HepG2 (cell line): ENCODE results near the gene CLDND2. TPM values are rescaled to one million over a fixed set of nuclear protein-coding genes. Genes with fewer than 3 reads are reported as not detected.

Experiments
- ATAC-seq: fragments of 200-7000 bp; cut with Tn5 transposase; 3 replicates; pipeline ENCODE4 v1.9.1; 2020; ENCODE audit warnings: mild to moderate bottlenecking, moderate library complexity
- BruUV-seq: library from RNA; stranded (reverse); fragments of 400-500 nt; replicated peaks from 2 replicates; lab custom pipeline; 2021; lab: Mats Ljungman, UMichigan
- CTCF ChIA-PET: fragments of 300-600 bp; formaldehyde crosslinking; extraction: SDS; loops from one replicate; lab custom pipeline; 2021; ENCODE audit warnings: low total read pairs, inconsistent platforms, low intra/inter-chr PET ratio; lab: Yijun Ruan, JAX
- POLR2A ChIA-PET: fragments of 350-600 bp; sonication (Branson Sonifier 250); formaldehyde crosslinking; loops from one replicate; lab custom pipeline; 2020; ENCODE audit warnings: antibody characterized with exemption, inconsistent platforms; lab: Yijun Ruan, JAX
- DNase-seq: peaks from one replicate; pipeline ENCODE4 v3.0.0-alpha.2; 2015; ENCODE audit warnings: low spot score
- FAIRE-seq: peaks from 3 replicates; lab custom pipeline; 2011; peaks lifted over from hg19 to GRCh38; lab: Jason Lieb, UNC
- H2AFZ ChIP-seq: one replicate; pipeline ENCODE4 v1.6.1; 2011; ENCODE audit warnings: low read length, inconsistent platforms
- H3K27ac ChIP-seq: fragments of 300-600 bp; 3 replicates; pipeline ENCODE4 v1.8.0; 2011; ENCODE audit warnings: mixed run types, mild to moderate bottlenecking, mixed read lengths, low read length, inconsistent platforms; ENCODE audit not compliant: insufficient read depth; ENCODE audit errors: extremely low read length
- H3K27me3 ChIP-seq, 2 experiments: fragments of 200-600 bp in 1 of 2; 2 replicates in 1 of 2; 3 replicates in 1 of 2; pipeline versions ENCODE4 v1.6.0 to v1.8.0; 2011; ENCODE audit warnings: low read length in 2 of 2, mild to moderate bottlenecking in 2 of 2, moderate library complexity in 2 of 2, inconsistent platforms in 1 of 2; ENCODE audit not compliant: insufficient read depth in 2 of 2, control insufficient read depth in 1 of 2
- H3K36me3 ChIP-seq, 2 experiments: fragments of 200-600 bp in 1 of 2; replicated peaks in 1 of 2; 2 replicates in 1 of 2; 3 replicates in 1 of 2; pipeline versions ENCODE4 v1.5.1 to v1.8.0; 2011; ENCODE audit warnings: low read length in 2 of 2, inconsistent platforms in 1 of 2; ENCODE audit not compliant: insufficient read depth in 2 of 2, control insufficient read depth in 1 of 2
- H3K4me1 ChIP-seq: 2 replicates; pipeline ENCODE4 v1.5.1; 2012; ENCODE audit warnings: low read length, inconsistent platforms; ENCODE audit not compliant: insufficient read depth
- H3K4me2 ChIP-seq: 2 replicates; pipeline ENCODE4 v1.6.0; 2011; ENCODE audit warnings: low read depth, low read length, inconsistent platforms
- H3K4me3 ChIP-seq, 3 experiments: fragments of 200-600 bp in 1 of 3; sonication (generic), shearing (Covaris generic) in 1 of 3; replicated peaks in 1 of 3; 2 replicates each; pipeline ENCODE4 v1.5.1; 2011 to 2016; ENCODE audit warnings: low read length in 3 of 3, inconsistent platforms in 2 of 3, low read depth in 2 of 3, mild to moderate bottlenecking in 2 of 3, control low read depth in 1 of 3, mixed read lengths in 1 of 3; ENCODE audit not compliant: insufficient read depth in 1 of 3
- H3K79me2 ChIP-seq: one replicate; pipeline ENCODE4 v1.6.1; 2011; ENCODE audit warnings: low read length, inconsistent platforms; ENCODE audit not compliant: insufficient read depth
- H3K9ac ChIP-seq: 2 replicates; pipeline ENCODE4 v1.6.0; 2011; ENCODE audit warnings: mild to moderate bottlenecking, low read depth, low read length, inconsistent platforms; ENCODE audit not compliant: insufficient read depth
- H3K9me3 ChIP-seq: 2 replicates; pipeline ENCODE4 v1.5.1; 2012; ENCODE audit warnings: mild to moderate bottlenecking, low read length
- H4K20me1 ChIP-seq: 2 replicates; pipeline ENCODE4 v1.6.0; 2011; ENCODE audit warnings: inconsistent platforms, mild to moderate bottlenecking, low read length, moderate library complexity; ENCODE audit not compliant: insufficient read depth
- ADNP ChIP-seq: sonication (generic); formaldehyde crosslinking; IDR thresholded peaks from 2 replicates; pipeline ENCODE4 v1.4.0; 2020; ENCODE audit warnings: missing genetic modification reagents
- CBX2 ChIP-seq, 2 experiments: fragments of 200-600 bp in 1 of 2; sonication (generic); formaldehyde crosslinking in 1 of 2; IDR thresholded peaks; 2 replicates each; pipeline versions ENCODE4 v1.7.0 to v1.8.1; 2018 to 2022; ENCODE audit warnings: low read depth in 2 of 2, low read length in 1 of 2, mild to moderate bottlenecking in 1 of 2, missing genetic modification reagents in 1 of 2
- HNF1A ChIP-seq, 2 experiments: sonication (generic) in 1 of 2; formaldehyde crosslinking in 1 of 2; IDR thresholded peaks; 2 replicates each; pipeline versions ENCODE4 v1.4.0 to v1.6.1; 2016 to 2020; ENCODE audit warnings: borderline replicate concordance in 1 of 2, low read depth in 1 of 2, mild to moderate bottlenecking in 1 of 2, missing genetic modification reagents in 1 of 2
- IRF9 ChIP-seq: sonication (generic); formaldehyde crosslinking; IDR thresholded peaks from 2 replicates; pipeline ENCODE4 v1.8.0; 2022; ENCODE audit warnings: missing genetic modification reagents, mild to moderate bottlenecking, borderline replicate concordance
- KDM5B ChIP-seq: sonication (generic); formaldehyde crosslinking; IDR thresholded peaks from 2 replicates; pipeline ENCODE4 v1.4.0; 2020; ENCODE audit warnings: missing genetic modification reagents, mild to moderate bottlenecking, borderline replicate concordance
- MLX ChIP-seq: IDR thresholded peaks from 2 replicates; pipeline ENCODE4 v1.6.1; 2016
- PATZ1 ChIP-seq: sonication (generic); formaldehyde crosslinking; IDR thresholded peaks from 2 replicates; pipeline ENCODE4 v1.4.0; 2020; ENCODE audit warnings: missing genetic modification reagents
- RAD21 ChIP-seq: fragments of 450-650 bp; formaldehyde crosslinking; IDR thresholded peaks from 2 replicates; pipeline ENCODE4 v1.5.0; 2020; ENCODE audit warnings: mild to moderate bottlenecking
- RARG ChIP-seq: sonication (generic); formaldehyde crosslinking; IDR thresholded peaks from 2 replicates; pipeline ENCODE4 v1.4.0; 2020; ENCODE audit warnings: low read depth, mild to moderate bottlenecking, missing genetic modification reagents
- ZBTB42 ChIP-seq: sonication (generic); formaldehyde crosslinking; IDR thresholded peaks from 2 replicates; pipeline ENCODE4 v1.5.0; 2020; ENCODE audit warnings: mild to moderate bottlenecking, missing genetic modification reagents
- ZFY ChIP-seq: sonication (generic); formaldehyde crosslinking; IDR thresholded peaks from 2 replicates; pipeline ENCODE4 v1.4.0; 2020; ENCODE audit warnings: missing genetic modification reagents
- ZSCAN31 ChIP-seq: sonication (generic); formaldehyde crosslinking; IDR thresholded peaks from 2 replicates; pipeline ENCODE4 v1.5.0; 2020; ENCODE audit warnings: low read depth, mild to moderate bottlenecking, missing genetic modification reagents
- WGBS: methylation state at CpG from one replicate; pipeline ENCODE4 v1.1.6; 2017; ENCODE audit warnings: low lambda C conversion rate; 5-methylcytosine and 5-hydroxymethylcytosine counted together
- in situ Hi-C: cut with HindIII; loops from 2 replicates; pipeline ENCODE4 v1.10.0; 2017; ENCODE audit warnings: low pct_unique_long_range_greater_than_20kb; ENCODE audit not compliant: extremely low pct_ligation_motif_present
- intact Hi-C: fragments of 100-400 bp; cut with micrococcal nuclease; formaldehyde crosslinking; loops from one replicate; pipeline ENCODE4 v1.10.0; 2022; ENCODE audit not compliant: unreplicated experiment
- polyA plus RNA-seq, 8 experiments: library from polyadenylated mRNA; depleted of rRNA in 3 of 8; stranded (reverse) in 7 of 8; unstranded in 1 of 8; fragments of >200 nt; fragmentation: Illumina TruSeq in 4 of 8; extraction: Trizol in 4 of 8; gene quantifications; 2 replicates each; pipeline versions ENCODE4 v1.2.1 to v1.2.3, GENCODE V29; 2011 to 2016; ENCODE audit warnings: low read depth in 4 of 8, missing spikeins in 1 of 8, mixed read lengths in 1 of 8; ENCODE audit not compliant: insufficient read depth in 1 of 8
- total RNA-seq, 5 experiments: library from RNA; depleted of rRNA; stranded (reverse); fragments of >200 nt; fragmentation: Illumina TruSeq; extraction: Trizol; gene quantifications; 2 replicates each; pipeline ENCODE4 v1.2.3, GENCODE V29; 2016; ENCODE audit warnings: low read depth in 1 of 5

Gene CLDND2
- total and polyA plus RNA-seq, 2 of the 13 experiments (the other 11 are each of a cell fraction or from before 2014, with no cell fraction given) = 0.84 to 1.8 TPM

- no peak for TF ChIP-seq PATZ1 (CRISPR knock-in tag)
- TF ChIP-seq ZFY = no peak
- no peak for TF ChIP-seq ZBTB42 (CRISPR knock-in tag)
- no peak for TF ChIP-seq RARG
- TF ChIP-seq KDM5B (CRISPR knock-in tag) = no peak
These were observed 42.3 kb upstream of the CLDND2 start (continued) for GRCh38 chr19:51410950-51411748.

GRCh38 chr19:51407511-51408131 lies 38.8 kb upstream of the CLDND2 start:
- H3K4me2 ChIP-seq = peak overlapping the region; percentile 36; the same call in 1 of the 2 replicates
- in situ Hi-C loops (no loop called here), intact Hi-C loops (loop anchor here (1.0 kb wide), 2 partner anchors 40 to 68 kb away; no protein-coding TSS in a partner anchor)
- H3K27ac ChIP-seq = no peak overlapping the region
- WGBS = 0% methylated on average over 3 of the region's 6 CpGs
- FAIRE-seq (peak; percentile 79), DNase-seq (peak; percentile 74), ATAC-seq (peak; percentile 92)
- peaks cover 13% of the 10 kb centered on the region for H3K9me3 ChIP-seq
- H3K36me3 ChIP-seq = no peaks in the 10 kb centered on the region
- no peaks in the 10 kb centered on the region for H3K79me2 ChIP-seq
- H3K27me3 ChIP-seq = no peaks in the 10 kb centered on the region
- H3K9ac ChIP-seq = no peak overlapping the region
- H4K20me1 ChIP-seq = no peaks in the 10 kb centered on the region
- no peak overlapping the region for H2AFZ ChIP-seq
- CTCF ChIA-PET = interaction anchor here (0.6 to 2.6 kb wide), 5 partner anchors 53 to 111 kb away, joined by 3 to 38 read pairs (median 3); no protein-coding TSS in a partner anchor
- no TSS peak for BruUV-seq
- POLR2A ChIA-PET = interaction anchor here (1.0 to 1.9 kb wide), 8 partner anchors 19 to 67 kb away, joined by 3 to 13 read pairs (median 5); partner anchors contain the start of gene ETFB
- no peak overlapping the region for H3K4me3 ChIP-seq
- H3K4me1 ChIP-seq = peaks cover 19% of the 10 kb centered on the region
- TF ChIP-seq IRF9 (CRISPR knock-in tag) = no peak
- no peak for TF ChIP-seq HNF1A (IDR thresholded peaks at IDR 0.05; ENCODE audit: low read depth)
- no peak for TF ChIP-seq HNF1A (CRISPR knock-in tag; IDR thresholded peaks at IDR 0.05; ENCODE audit: borderline replicate concordance)
- TF ChIP-seq RAD21 = peak; percentile 80
- TF ChIP-seq ADNP (CRISPR knock-in tag) = no peak
- TF ChIP-seq CBX2 (IDR thresholded peaks at IDR 0.05; ENCODE audit: low read depth, low read length) = no peak
- TF ChIP-seq CBX2 (CRISPR knock-in tag; IDR thresholded peaks at IDR 0.05; ENCODE audit: low read depth) = no peak
- no peak for TF ChIP-seq ZSCAN31 (CRISPR knock-in tag)
- no peak for TF ChIP-seq MLX (CRISPR knock-in tag)
